HG02623 (cell line): Measurements from ENCODE around the gene ZNF211.

Source experiments
- ATAC-seq: cut with Tn5 transposase; IDR thresholded peaks from one replicate; pipeline ENCODE4 v1.9.1; 2021; ENCODE audit warnings: moderate library complexity; ENCODE audit not compliant: unreplicated experiment

Gene ZNF211

DNA sequence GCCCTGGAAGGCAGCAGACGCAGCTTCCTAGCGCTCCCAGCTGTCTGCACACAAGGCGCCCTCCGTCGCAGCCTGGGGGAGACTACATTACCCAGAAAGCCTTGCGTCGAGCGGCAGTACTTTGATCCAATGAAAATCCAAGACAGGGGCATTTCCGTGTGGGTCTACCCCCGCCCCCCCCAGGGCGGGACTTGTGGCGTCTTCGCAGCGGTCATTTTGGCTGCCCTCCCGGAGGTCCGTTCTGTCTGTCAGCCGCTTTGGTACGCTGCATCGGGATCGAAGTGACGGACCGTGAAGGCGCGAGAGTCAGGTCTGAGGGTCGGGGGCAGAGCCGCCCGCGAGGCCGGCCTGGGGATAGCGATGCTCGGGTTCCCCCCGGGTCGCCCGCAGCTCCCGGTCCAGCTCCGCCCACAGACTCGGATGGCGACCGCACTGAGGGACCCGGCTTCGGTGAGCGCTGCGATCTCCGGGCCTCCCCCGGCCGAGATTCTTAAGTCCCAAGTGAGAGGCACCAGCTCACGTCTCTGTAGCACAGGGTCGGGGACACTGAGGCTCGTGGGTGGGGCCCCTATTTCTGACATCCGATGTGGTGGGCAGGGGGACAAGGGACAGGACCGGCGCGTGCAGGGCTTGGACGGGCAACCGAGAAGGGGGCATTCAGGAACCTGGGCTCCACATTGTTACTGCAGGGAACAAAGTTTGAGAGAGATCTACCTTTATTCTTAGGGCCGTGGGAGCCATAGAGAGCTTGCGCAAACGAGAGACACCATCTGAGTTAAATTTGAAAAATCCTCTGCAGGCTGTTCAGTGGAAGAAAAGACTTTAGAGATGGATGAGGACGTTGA lies at the start of gene ZNF211:
TSS of gene ZNF211 (plus strand) at position 182 of the 845 bp plus-strand sequence. CDS start at position 361, 179 bp downstream.
- peak; percentile 96 for ATAC-seq

- peak; percentile 82 for ATAC-seq
Observed at GRCh38 chr19:57583521-57584416, 49.2 kb upstream of the ZNF211 start, which contains the start of gene ZIK1. Gene ZIK1 (plus strand): TSS chr19:57584145. CDS start chr19:57584357, 212 bp downstream.

DNA sequence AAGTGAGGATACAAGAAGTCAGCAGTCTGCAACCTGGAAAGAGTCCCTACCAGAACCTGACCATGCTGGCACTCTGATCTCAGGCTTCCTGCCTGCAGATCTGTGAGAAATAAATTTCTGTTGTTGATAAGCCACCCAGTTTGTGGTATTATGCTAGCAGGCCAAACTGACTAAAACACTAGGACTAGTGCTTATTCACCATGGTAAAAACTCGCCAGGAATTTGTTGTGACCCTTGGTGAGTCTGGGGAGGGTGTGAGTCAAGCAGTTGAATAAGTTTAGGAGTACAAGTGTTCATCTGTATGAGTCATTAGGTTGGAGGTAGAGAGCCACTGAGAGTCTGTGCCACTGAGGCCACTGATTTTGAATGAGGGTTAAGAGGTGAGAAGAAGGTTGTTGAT lies 45.4 kb upstream of the ZNF211 start:
- no peak for ATAC-seq

DNA sequence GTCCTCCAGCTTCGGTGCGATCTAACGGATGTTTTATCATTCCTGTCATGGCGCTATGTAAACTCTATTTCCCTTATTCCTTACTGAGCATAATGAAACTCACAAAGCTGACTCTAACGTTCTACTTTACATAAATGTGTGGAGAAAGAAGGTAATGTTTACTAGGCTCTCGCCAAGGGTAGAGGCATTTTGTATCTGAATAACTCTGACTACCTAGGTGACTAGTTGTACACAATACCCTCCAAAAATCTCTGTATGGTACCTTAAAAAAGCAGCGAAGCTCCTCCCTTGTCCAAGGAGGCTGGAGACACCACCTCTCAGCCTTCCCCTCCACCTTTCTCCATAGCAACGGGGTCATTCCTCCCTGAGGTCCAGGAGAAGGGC lies 33.6 kb upstream of the ZNF211 start:
- no peak for ATAC-seq

DNA sequence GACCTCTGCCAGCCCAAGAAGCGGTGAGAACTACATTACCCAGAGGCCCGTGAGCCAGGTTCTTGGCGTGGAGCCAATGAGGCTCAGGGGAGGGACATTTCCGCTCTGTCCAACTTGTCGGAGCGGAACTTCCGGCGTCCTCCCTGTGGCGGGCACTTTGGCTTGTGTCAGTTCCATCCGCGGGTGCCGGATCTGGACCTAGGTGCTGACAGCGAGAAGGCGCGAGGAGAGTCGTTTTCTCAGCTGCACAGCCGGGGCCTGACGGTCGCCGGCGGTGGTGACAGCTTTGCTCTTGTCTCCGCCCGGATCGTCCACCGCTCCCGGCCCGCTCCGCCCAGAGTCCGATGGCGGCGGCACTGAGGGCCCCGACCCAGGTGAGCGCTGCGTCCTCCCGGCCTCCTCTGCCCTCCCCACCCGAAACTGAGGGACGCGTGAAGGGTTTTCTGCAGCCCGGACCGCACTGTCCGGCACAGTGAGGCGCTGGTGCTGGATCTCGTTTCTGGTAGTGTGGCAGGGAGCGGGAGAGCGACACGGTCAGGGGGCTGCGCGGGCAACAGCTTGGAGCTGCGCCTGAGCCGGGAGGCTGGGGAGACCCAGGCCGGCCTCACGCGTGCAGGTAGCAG lies 33.1 kb upstream of the ZNF211 start, which contains the start of gene ZNF530:
TSS of gene ZNF530 (plus strand) at position 125 of the 623 bp plus-strand sequence. CDS start 4,461 bp downstream, outside the sequence.
- peak; percentile 93 for ATAC-seq

- no peak for ATAC-seq
Observed at GRCh38 chr19:57606931-57607330, 26.0 kb upstream of the ZNF211 start.

GRCh38 chr19:57611113-57611512 lies 21.9 kb upstream of the ZNF211 start:
- no peak for ATAC-seq

DNA sequence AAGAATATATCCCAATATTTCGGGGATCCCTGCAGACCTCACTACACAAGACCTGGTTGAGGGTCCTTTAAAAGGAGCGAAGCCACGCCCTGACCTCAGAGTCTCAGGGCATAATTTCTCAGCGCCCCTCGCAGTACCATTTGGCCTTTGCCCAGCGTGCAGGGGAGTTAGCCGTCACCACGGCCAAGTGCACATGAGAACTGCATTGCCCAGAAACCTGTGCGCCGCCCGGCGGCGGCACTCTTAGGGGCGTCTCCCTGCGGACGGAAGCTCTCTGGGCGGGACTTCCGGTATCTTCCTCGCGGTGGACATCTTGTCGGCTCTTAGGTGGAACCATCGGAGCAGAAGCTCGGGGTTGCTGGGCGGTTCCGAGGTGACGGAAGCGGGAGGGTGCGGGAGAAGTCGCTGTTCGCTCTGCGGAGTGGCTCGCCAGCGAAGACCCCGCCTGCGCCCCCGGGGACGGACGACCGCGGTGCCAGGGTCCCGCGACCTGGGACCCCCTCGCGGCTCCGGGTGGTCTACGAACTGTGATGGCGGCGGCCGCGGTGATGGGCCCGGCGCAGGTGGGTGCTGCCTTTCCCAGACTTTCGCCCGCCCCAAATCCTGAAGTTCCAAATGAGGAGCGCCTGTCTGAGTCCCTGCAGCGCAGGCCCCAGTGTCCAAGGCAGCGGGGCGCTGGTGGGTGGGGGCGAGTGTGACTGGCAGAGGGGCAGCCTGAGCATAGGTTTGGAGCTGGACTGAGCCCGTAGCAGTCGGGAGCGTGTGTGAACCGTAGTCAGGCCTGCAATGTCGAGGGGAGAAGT lies 18.8 kb upstream of the ZNF211 start, which contains the start of gene ZNF134:
TSS of gene ZNF134 (plus strand) at position 302 of the 803 bp plus-strand sequence. CDS start 5,227 bp downstream, outside the sequence.
- peak; percentile 92 for ATAC-seq

- no peak for ATAC-seq
Observed at GRCh38 chr19:57615346-57615745, 17.6 kb upstream of the ZNF211 start.

GRCh38 chr19:57620673-57621348 lies 12.2 kb upstream of the ZNF211 start:
- no peak for ATAC-seq

DNA sequence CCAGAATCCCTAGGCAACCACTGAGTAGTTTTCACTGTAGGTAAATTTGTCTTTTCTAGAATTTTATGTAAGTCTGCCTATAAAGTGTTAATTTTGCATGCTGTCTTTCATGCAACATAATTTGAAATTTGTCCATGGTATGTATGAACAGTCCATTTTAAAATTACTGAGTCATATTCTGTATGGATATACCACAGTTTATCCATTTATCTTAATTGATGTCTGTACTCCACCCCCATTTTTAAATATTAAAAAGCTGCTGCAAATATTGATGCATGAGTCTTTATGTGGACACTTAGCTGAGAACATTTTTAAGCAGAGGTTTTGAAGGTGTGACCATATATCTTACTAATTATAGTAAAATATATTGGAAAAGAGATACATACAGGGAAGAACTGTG lies 9.9 kb upstream of the ZNF211 start:
- no peak for ATAC-seq

DNA sequence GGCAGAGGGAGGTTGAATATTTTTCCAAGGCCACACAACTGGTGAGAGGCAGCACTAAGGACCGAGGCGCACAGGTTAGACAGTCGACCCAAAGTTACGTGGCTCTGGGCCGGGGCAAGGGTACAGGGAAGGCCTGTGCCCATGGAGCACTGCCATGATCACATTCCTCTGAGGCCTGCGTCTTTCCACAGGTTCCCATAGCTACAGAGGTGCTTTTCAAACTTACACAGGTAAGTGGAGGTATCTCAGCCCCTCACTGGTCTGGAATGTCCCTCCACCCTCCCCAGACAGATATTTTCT lies 814 bp downstream of the ZNF211 start:
- no peak for ATAC-seq

DNA sequence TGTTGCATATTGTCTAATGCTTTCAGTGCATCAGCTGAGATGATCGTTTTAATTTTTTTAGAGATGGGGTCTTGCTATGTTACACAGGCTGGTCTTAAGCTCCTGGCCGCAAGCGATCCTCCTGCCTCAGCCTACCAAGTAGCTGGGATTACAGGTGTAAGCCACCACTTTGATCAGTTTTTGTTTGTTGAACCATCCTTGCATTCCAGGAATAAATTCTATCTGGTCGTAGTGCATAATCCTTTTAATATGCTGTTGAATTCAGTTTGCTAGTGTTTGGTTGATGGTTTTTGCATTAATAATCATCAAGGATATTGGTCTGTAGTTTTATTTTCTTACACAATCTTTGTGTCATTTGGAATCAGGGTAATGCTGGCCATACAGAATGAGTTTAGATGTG lies 4.4 kb downstream of the ZNF211 start:
- ATAC-seq = no peak

GRCh38 chr19:57641715-57642234 lies 8.8 kb downstream of the ZNF211 start:
- no peak for ATAC-seq

- no peak for ATAC-seq
Observed at GRCh38 chr19:57642396-57643046, 9.6 kb downstream of the ZNF211 start.

DNA sequence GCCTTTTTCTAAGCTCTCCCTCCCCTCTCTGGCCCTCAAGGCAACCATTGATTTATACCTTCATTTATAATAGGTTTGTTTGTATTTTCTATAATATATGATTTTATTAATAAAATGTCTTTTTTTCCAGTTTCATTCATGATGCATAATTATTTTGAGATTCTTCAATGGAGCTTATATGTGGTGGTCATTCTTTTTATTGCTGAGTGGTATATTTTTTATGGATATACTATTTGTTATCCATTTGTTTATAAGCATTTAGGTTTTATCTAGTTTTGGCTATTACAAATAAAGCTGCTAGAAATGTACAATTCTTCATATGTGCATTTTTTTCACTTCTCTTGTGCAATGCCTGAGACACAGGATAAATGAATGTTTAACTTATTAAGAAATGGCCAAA lies 10.8 kb downstream of the ZNF211 start:
- no peak for ATAC-seq

DNA sequence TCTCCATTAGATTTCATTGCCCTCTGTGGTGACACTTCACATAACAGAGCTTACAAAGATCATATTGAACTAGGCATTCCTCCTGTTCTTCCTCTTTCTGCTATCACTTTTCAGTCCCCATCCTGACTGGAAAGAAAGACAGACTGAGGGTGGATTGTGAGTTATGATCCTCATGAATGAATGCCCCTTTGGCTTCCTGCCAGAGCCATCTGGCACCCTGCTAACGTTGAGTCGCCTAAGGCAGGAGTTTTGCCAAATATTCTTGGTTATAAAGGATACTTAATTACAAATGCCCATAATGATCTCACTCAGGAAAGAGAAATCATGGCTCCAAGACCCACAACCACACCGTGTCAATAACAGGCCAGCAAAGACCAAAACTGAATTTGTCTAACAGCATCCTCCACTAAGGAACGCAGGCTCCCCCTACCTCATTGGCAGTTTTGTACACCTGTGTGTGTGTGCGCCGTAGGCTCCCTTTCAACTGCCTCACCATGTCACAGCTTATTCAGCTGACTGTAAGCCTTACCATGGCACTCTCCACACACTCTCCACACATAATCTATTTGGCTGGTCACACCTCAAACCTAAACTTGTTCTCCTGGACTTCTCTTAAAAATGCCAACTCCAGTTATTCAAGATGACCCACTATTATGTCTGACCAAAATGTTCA lies 15.5 kb downstream of the ZNF211 start:
- ATAC-seq = no peak

DNA sequence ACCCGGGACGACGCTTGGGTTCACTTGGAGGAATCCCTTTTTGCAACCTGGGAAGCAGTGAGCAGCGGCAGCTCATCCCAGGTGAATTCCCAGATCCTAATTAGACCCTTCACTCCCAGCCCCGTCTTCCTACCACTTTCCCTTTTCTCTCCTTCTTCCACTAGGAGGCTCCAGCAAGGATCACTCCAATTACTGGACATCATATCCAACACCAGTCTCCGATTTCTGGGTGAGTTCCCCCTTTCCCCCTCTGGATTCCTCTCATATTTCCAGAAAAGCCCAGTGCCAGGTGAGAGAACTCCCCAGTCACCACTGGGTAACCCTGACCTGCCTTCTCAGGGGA lies 18.7 kb downstream of the ZNF211 start:
- no peak for ATAC-seq

GRCh38 chr19:57653689-57654088 lies 20.7 kb downstream of the ZNF211 start:
- no peak for ATAC-seq
